ENCODE data around the gene TDRD3.

DNA sequence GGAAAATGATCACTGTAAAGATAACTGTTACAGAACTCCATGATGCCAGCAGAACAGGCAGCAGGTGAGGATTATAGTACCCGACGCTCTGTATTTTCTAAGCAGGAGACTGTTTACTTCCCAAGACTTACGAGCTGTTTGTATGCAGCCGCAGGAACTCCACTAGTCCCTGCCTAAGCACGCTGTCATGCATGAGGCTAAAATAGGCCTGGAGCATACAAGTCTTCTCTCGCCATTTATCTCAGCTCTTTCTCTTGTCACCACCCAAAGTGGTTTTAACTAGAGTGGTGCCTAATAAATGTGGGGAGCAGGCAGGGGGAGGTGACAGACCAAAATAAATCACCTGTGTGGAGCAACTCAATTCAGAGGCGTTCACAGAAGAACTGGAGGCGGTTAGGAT is 175.8 kb downstream of the TDRD3 start:
- TF ChIP-seq, protein P1, sequence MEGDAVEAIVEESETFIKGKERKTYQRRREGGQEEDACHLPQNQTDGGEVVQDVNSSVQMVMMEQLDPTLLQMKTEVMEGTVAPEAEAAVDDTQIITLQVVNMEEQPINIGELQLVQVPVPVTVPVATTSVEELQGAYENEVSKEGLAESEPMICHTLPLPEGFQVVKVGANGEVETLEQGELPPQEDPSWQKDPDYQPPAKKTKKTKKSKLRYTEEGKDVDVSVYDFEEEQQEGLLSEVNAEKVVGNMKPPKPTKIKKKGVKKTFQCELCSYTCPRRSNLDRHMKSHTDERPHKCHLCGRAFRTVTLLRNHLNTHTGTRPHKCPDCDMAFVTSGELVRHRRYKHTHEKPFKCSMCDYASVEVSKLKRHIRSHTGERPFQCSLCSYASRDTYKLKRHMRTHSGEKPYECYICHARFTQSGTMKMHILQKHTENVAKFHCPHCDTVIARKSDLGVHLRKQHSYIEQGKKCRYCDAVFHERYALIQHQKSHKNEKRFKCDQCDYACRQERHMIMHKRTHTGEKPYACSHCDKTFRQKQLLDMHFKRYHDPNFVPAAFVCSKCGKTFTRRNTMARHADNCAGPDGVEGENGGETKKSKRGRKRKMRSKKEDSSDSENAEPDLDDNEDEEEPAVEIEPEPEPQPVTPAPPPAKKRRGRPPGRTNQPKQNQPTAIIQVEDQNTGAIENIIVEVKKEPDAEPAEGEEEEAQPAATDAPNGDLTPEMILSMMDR (IDR thresholded peaks at IDR 0.05), result no peak
- TF ChIP-seq POLR2A (IDR thresholded peaks at IDR 0.05), result no peak

Measured in esophagus squamous epithelium (tissue), 4 donors.